Measurements from ENCODE around the gene QSOX1.
A peak's percentile ranks its signal among the peaks of the same experiment; 100 is the strongest.

- TF ChIP-seq CTCF (IDR thresholded peaks at IDR 0.05): peak in 1 of 5 experiments; percentile 2
- TF ChIP-seq POLR2AphosphoS5 (IDR thresholded peaks at IDR 0.05): no peak
- TF ChIP-seq POLR2A (IDR thresholded peaks at IDR 0.05): no peak
- no peak for TF ChIP-seq EP300 (IDR thresholded peaks at IDR 0.05; ENCODE audit: low read depth)
Measured at GRCh38 chr1:180179162-180179957, 24.7 kb downstream of the QSOX1 start.

Data from transverse colon (tissue), 4 donors.